K562 (cell line): ENCODE measurements around the gene ANKRD13B. TPM values are rescaled to one million over a fixed set of nuclear protein-coding genes. Genes with fewer than 3 reads are reported as not detected.

Source experiments
- ATF4 ChIP-seq: fragments of 450-650 bp; formaldehyde crosslinking; IDR thresholded peaks from 2 replicates; pipeline ENCODE4 v1.4.0; 2022; ENCODE audit warnings: mild to moderate bottlenecking, moderate library complexity
- BMI1 ChIP-seq: fragments of 150-350 bp; IDR thresholded peaks from 2 replicates; pipeline ENCODE4 v1.6.1; 2014; ENCODE audit warnings: low read length
- CBFB ChIP-seq: sonication (generic); formaldehyde crosslinking; IDR thresholded peaks from 2 replicates; pipeline ENCODE4 v1.4.0; 2020; ENCODE audit warnings: mild to moderate bottlenecking, missing genetic modification reagents
- CBX1 ChIP-seq: sonication (generic); IDR thresholded peaks from 2 replicates; pipeline ENCODE4 v1.6.1; 2016; ENCODE audit warnings: antibody characterized with exemption, low read depth, mild to moderate bottlenecking
- CREB3L1 ChIP-seq: fragments of 450-650 bp; IDR thresholded peaks from 2 replicates; pipeline ENCODE4 v1.6.1; 2014; ENCODE audit warnings: low read depth, mild to moderate bottlenecking, moderate library complexity, borderline replicate concordance
- E2F1 ChIP-seq: sonication (generic); formaldehyde crosslinking; IDR thresholded peaks from 2 replicates; pipeline ENCODE4 v1.8.1; 2023; ENCODE audit warnings: mild to moderate bottlenecking, missing genetic modification reagents, moderate library complexity
- GABPB2 ChIP-seq: fragments of 250-450 bp; sonication (Bioruptor Pico); conservative IDR thresholded peaks from 2 replicates; pipeline ENCODE4 v1.5.1; 2021; ENCODE audit warnings: mild to moderate bottlenecking
- KLF10 ChIP-seq: fragments of 250-450 bp; sonication (Bioruptor Pico); IDR thresholded peaks from 2 replicates; pipeline ENCODE4 v1.6.1; 2021; ENCODE audit warnings: matching md5 sums
- MBD2 ChIP-seq: sonication (generic); IDR thresholded peaks from 2 replicates; pipeline ENCODE4 v1.6.1; 2016; ENCODE audit warnings: low read depth, borderline replicate concordance
- OTX1 ChIP-seq: fragments of 450-650 bp; formaldehyde crosslinking; IDR thresholded peaks from 2 replicates; pipeline ENCODE4 v1.4.0; 2022; ENCODE audit warnings: mild to moderate bottlenecking
- PRMT5 ChIP-seq: sonication (generic); formaldehyde crosslinking; IDR thresholded peaks from 2 replicates; pipeline ENCODE4 v1.5.0; 2020; ENCODE audit warnings: missing genetic modification reagents
- RUNX1 ChIP-seq: sonication (generic); IDR thresholded peaks from 2 replicates; pipeline ENCODE4 v1.6.1; 2016; ENCODE audit warnings: antibody characterized with exemption, low read depth
- SAP30 ChIP-seq: fragments of 200-600 bp; sonication (generic); IDR thresholded peaks from 2 replicates; pipeline ENCODE4 v1.6.1; 2012; ENCODE audit warnings: borderline replicate concordance, low read depth, mild to moderate bottlenecking, moderate library complexity, low read length, control low read depth, inconsistent platforms; ENCODE audit not compliant: insufficient read depth, poor library complexity, severe bottlenecking
- SMARCA4 ChIP-seq: fragments of 450-650 bp; IDR thresholded peaks from 2 replicates; pipeline ENCODE4 v1.6.1; 2016
- SMARCC2 ChIP-seq: fragments of 450-650 bp; IDR thresholded peaks from 2 replicates; pipeline ENCODE4 v1.6.1; 2017; ENCODE audit warnings: antibody characterized with exemption, moderate library complexity, mild to moderate bottlenecking, low read depth
- STAT5A ChIP-seq: IDR thresholded peaks from 2 replicates; pipeline ENCODE4 v1.6.1; 2012; ENCODE audit warnings: low read length, inconsistent platforms, borderline replicate concordance
- TCF7 ChIP-seq: sonication (generic); IDR thresholded peaks from 2 replicates; pipeline ENCODE4 v1.6.1; 2016; ENCODE audit warnings: antibody characterized with exemption, borderline replicate concordance
- XRCC5 ChIP-seq: fragments of 200-400 bp; formaldehyde crosslinking; IDR thresholded peaks from 2 replicates; pipeline ENCODE4 v1.6.1; 2017; ENCODE audit warnings: low read depth, mild to moderate bottlenecking, low read length
- ZBTB8A ChIP-seq: fragments of 450-650 bp; IDR thresholded peaks from 2 replicates; pipeline ENCODE4 v1.6.1; 2018; ENCODE audit warnings: mild to moderate bottlenecking, moderate library complexity; ENCODE audit not compliant: partially characterized antibody
- ZEB2 ChIP-seq: fragments of 450-650 bp; IDR thresholded peaks from 2 replicates; pipeline ENCODE4 v1.6.1; 2016
- ZFP30 ChIP-seq: fragments of 250-450 bp; sonication (Bioruptor Pico); IDR thresholded peaks from 2 replicates; pipeline ENCODE4 v1.8.0; 2022; ENCODE audit warnings: moderate library complexity, mild to moderate bottlenecking, inconsistent platforms, borderline replicate concordance
- ZNF232 ChIP-seq: sonication (generic); formaldehyde crosslinking; IDR thresholded peaks from 2 replicates; pipeline ENCODE4 v1.8.0; 2022; ENCODE audit warnings: mild to moderate bottlenecking, missing genetic modification reagents
- ZNF324 ChIP-seq: fragments of 250-450 bp; sonication (Bioruptor Pico); IDR thresholded peaks from 2 replicates; pipeline ENCODE4 v1.4.0; 2020; ENCODE audit warnings: mild to moderate bottlenecking
- ZNF384 ChIP-seq: IDR thresholded peaks from 2 replicates; pipeline ENCODE4 v1.6.1; 2012; ENCODE audit warnings: low read depth, low read length, improper control_type of control experiment
- ZNF408 ChIP-seq: fragments of 250-450 bp; sonication (Bioruptor Pico); IDR thresholded peaks from 2 replicates; pipeline ENCODE4 v1.4.0; 2020; ENCODE audit warnings: low read depth, mild to moderate bottlenecking, moderate library complexity
- polyA plus RNA-seq, 8 experiments: library from polyadenylated mRNA; depleted of rRNA in 4 of 8; stranded (reverse) in 5 of 8; unstranded in 3 of 8; fragments of >200 nt; fragmentation: Nextera tagmentation in 2 of 8; fragmentation: Illumina TruSeq in 1 of 8; extraction: Ambion mirVana in 2 of 8; extraction: Trizol in 1 of 8; gene quantifications; 2 replicates each; pipeline versions ENCODE4 v1.2.1 to v1.2.3, GENCODE V29; 2011 to 2014; ENCODE audit warnings: inconsistent platforms in 1 of 8, missing spikeins in 1 of 8
- total RNA-seq, 7 experiments: library from RNA; depleted of rRNA in 6 of 7; stranded (reverse); fragments of >200 nt in 6 of 7; fragmentation: Illumina TruSeq in 2 of 7; extraction: Trizol in 2 of 7; gene quantifications; 2 replicates each; pipeline versions ENCODE4 v1.2.1 to v1.2.3, GENCODE V29; 2011 to 2021; ENCODE audit warnings: low replicate concordance in 1 of 7

Gene ANKRD13B
- total and polyA plus RNA-seq, 9 of the 15 experiments (the other 6 are each of a cell fraction or from before 2014, with no cell fraction given), result 0.15 to 28.1 (median 4.6) TPM

GRCh38 chr17:29591737-29592608 is 959 bp upstream of the ANKRD13B start (continued):
- TF ChIP-seq ZBTB8A, result no peak
- TF ChIP-seq CREB3L1, result no peak
- TF ChIP-seq CBX1, result 0 out of 2 replicates have a peak, but pooled peaks have one; percentile 33
- no peak for TF ChIP-seq ZFP30
- no peak for TF ChIP-seq BMI1
- no peak for TF ChIP-seq RUNX1
- TF ChIP-seq E2F1 (CRISPR knock-in tag), result no peak
- TF ChIP-seq ATF4 (CRISPR knock-in tag), result no peak
- TF ChIP-seq ZNF408 (CRISPR knock-in tag), result no peak
- peak; percentile 94; the same call in 1 of the 2 replicates for TF ChIP-seq XRCC5
- TF ChIP-seq PRMT5, result no peak
- TF ChIP-seq CBFB, result 0 out of 2 replicates have a peak, but pooled peaks have one; percentile 34
- TF ChIP-seq SMARCC2, result no peak
- no peak for TF ChIP-seq ZNF232 (CRISPR knock-in tag)
- no peak for TF ChIP-seq GABPB2
- TF ChIP-seq TCF7, result no peak
- no peak for TF ChIP-seq ZNF384
- TF ChIP-seq KLF10 (CRISPR knock-in tag), result no peak
- TF ChIP-seq ZNF324 (CRISPR knock-in tag), result no peak
- TF ChIP-seq OTX1, result no peak
- no peak for TF ChIP-seq STAT5A
- TF ChIP-seq SMARCA4, result no peak; the same call in 1 of the 2 replicates
- TF ChIP-seq ZEB2, result no peak
- no peak for TF ChIP-seq MBD2
- TF ChIP-seq SAP30, result peak; percentile 46
